ENCODE results near the gene MADD.
"Not testable (repeated sequence)": the region's sequence is repeated elsewhere in the genome, so short reads cannot be mapped to it uniquely, and the experiment has no call there.

The MADD gene

DNA sequence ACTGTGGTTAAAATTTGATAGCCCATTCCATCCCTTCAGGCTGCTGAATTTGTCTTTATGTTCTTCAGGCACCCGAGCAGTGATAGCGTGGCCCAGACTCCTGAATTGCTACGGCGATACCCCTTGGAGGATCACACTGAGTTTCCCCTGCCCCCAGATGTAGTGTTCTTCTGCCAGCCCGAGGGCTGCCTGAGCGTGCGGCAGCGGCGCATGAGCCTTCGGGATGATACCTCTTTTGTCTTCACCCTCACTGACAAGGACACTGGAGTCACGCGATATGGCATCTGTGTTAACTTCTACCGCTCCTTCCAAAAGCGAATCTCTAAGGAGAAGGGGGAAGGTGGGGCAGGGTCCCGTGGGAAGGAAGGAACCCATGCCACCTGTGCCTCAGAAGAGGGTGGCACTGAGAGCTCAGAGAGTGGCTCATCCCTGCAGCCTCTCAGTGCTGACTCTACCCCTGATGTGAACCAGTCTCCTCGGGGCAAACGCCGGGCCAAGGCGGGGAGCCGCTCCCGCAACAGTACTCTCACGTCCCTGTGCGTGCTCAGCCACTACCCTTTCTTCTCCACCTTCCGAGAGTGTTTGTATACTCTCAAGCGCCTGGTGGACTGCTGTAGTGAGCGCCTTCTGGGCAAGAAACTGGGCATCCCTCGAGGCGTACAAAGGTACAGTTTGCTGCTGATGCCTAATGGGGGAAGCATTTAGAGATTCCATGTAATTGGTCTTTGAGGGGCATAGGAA lies 4.7 kb downstream of the MADD start:
- DNase-seq (ENCODE audit: low spot score), result no peak

DNA sequence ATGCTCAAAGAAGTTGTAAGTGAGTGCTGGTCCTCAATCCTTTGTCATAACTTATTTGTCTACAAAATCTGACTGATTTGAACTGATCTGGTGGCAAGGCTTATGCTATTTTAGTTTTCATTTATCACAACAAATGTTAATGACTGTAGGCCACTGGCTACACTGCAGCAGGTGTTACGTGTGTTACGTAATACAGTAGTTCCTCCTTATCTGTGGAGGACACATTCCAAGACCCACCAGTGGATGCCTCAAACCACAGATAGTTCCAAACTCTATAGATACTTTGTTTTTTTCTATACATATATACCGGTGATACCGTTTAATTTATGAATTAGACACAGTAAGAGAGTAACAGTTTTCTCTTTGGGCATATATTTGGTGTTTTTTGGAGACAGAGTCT lies 7.0 kb downstream of the MADD start:
- no peak for DNase-seq (ENCODE audit: low spot score)

DNA sequence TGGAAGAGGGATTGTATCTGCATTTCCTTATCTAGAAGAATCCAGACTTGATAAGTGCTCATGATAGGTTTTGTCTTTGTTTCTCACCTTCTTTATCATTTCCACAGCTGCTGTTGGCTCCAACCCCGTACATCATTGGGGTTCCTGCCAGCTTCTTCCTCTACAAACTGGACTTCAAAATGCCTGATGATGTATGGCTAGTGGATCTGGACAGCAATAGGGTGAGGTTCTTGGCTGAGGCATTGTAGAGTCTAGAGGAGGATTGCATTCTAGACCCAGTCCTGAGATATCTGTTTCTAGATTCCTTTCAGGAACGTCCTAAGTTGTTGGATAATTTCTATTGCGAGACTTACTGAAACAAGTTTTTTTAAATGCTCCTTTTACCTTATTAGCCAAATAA lies 8.1 kb downstream of the MADD start:
- no peak for DNase-seq (ENCODE audit: low spot score)

DNA sequence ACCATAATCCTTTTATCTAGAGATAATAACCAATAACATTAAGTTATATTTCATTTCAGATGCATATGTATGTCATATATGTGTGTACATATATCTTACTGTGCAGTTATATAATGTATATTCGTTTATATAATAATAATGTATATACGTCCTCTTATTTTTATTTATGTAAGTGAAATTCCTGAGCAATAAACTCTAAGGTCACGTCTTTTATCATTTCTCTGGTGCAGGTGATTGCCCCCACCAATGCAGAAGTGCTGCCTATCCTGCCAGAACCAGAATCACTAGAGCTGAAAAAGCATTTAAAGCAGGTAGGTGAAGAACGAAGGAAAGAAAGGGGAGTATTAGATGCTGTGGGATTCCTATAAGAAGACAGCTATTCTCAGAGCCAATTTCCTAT lies 8.8 kb downstream of the MADD start:
- no peak for DNase-seq (ENCODE audit: low spot score)

DNA sequence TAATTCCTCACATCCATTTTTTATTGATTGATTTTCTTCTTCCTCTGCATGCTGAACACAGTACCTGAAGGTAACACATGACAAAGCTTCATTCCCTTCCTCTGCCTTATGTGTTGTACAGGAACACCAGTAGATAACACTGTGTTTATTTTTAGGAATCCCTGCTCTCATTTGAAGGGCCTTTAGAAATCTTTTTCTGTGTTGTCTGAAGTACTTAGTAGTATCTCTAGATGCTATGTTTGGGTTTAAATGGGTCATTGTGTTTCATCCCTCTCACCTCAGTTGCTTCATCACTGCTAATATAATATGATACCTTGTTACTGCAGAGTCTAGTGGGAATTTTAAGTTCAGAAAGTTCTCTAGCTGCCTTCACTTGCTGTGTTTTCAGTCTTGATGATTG lies 10.2 kb downstream of the MADD start:
- DNase-seq (ENCODE audit: low spot score), result no peak

DNA sequence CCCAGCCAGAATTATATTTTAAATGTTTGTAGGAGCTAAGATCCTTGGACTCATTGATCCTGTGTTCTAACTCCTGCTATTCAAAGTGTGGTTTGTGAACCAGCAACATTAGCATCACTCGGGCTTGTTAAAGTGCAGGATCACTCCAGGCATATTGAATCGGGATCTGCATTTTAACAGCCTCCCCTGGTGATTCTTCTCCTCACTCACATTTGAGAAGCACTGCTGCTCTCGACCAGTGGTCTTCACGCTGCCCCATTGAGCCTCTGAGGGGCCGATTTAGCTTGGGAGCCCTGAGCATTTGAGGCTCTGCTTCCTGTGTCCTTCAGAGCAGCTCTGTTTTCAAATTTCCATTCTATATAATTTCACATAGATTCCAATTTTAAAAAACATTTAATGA lies 10.9 kb downstream of the MADD start:
- DNase-seq (ENCODE audit: low spot score), result no peak

DNA sequence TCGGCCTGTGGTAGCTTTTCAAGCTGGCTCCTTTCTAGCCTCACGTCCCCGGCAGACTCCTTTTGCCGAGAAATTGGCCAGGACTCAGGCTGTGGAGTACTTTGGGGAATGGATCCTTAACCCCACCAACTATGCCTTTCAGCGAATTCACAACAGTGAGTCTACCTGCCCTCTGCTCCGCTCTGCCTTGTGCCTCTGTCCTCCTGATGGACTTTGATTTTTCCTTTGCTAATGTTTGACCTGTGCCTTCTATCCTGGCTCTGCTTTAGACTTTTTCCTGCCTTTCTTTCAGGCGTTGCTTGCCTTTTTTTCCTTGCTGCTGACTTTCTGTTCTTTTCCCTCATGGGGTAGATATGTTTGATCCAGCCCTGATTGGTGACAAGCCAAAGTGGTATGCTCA lies 12.5 kb downstream of the MADD start:
- DNase-seq (ENCODE audit: low spot score), result no peak

DNA sequence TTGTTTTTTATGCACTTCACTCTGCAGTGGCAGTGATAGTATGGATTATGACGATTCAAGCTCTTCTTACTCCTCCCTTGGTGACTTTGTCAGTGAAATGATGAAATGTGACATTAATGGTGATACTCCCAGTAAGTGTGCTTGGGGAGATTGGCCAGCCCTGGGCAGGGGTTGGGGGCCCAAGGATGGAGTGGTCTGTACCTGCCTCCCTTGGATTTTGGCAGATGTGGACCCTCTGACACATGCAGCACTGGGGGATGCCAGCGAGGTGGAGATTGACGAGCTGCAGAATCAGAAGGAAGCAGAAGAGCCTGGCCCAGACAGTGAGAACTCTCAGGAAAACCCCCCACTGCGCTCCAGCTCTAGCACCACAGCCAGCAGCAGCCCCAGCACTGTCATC lies 14.2 kb downstream of the MADD start:
- no peak for DNase-seq (ENCODE audit: low spot score)

DNA sequence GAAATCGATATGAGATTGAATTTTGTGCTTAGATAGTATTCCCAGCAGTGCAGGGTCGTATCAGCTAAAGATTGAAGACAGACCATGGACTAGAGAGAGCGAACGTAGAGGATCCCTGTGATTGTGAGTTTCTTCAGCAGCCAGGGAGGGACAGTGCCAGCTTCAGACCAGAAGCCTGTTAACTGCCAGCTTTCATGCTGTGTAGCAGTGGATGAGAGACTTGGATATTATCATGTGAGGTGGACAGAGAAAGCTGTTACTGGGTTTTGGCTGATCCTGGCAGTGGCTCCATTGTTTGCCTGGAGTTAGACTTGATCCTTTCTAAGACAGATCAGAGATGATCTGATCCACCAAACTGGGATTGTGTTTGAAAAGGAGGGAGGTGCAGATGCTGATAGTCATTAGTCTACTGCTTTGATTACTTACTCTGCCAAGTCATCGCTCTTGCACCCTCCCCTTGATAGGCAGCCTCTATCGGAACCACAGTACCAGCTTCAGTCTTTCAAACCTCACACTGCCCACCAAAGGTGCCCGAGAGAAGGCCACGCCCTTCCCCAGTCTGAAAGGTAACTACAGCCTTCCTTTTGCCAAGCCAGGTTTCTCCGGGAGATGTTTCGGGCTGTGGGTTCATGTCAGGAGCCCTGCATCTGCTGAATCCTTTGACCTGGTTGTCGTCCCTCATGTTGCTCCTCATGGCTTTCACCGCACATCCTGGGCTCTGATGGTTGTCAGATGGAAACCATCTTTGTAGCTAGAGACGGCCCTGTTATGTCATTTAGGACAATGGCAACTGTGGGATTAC lies 16.2 kb downstream of the MADD start:
- no peak for DNase-seq (ENCODE audit: low spot score)

DNA sequence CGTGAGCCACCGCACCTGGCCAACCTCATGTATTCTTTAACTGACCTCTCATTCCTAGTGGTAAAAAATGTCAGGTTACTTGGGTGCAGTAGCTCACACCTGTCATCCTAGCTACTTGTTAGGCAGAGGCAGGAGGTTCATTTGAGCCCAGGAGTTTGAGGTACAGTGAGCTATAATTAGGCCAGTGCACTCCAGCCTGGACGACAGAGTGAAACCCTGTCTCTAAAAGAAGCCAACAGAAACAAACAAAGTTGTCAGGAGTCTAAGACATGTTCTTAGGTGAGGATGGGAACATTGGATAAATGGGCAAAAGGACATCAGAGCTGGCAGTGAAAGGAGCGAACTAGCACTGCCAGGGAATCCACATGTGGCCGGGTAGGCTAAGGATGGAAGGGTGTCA lies 18.1 kb downstream of the MADD start:
- DNase-seq (ENCODE audit: low spot score), result no peak

DNA sequence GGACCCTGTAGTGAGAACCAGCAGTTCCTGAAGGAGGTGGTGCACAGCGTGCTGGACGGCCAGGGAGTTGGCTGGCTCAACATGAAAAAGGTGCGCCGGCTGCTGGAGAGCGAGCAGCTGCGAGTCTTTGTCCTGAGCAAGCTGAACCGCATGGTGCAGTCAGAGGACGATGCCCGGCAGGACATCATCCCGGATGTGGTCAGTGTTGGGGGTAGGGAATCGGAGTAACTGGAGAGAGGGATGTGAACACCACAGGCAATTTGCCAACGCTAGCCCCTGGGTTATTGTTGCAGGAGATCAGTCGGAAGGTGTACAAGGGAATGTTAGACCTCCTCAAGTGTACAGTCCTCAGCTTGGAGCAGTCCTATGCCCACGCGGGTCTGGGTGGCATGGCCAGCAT lies 19.9 kb downstream of the MADD start:
- no peak for DNase-seq (ENCODE audit: low spot score)

DNA sequence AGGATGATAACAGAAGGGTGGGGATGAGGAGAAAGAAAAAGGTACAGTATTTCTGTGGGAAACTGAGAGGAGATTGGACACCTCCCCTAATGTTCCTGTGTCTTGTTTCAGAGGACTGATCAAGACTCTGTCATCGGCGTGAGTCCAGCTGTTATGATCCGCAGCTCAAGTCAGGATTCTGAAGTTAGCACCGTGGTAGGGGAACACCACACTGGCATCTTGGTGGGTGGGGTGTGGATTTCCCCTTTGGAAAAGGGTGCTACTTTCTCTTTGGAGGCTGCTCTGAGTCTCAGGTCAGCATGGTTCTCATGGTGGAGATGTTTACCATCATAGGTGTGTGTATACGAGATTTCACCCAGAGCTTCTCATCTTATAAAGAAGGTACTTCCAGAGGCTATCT lies 25.5 kb downstream of the MADD start:
- no peak for DNase-seq (ENCODE audit: low spot score)

DNA sequence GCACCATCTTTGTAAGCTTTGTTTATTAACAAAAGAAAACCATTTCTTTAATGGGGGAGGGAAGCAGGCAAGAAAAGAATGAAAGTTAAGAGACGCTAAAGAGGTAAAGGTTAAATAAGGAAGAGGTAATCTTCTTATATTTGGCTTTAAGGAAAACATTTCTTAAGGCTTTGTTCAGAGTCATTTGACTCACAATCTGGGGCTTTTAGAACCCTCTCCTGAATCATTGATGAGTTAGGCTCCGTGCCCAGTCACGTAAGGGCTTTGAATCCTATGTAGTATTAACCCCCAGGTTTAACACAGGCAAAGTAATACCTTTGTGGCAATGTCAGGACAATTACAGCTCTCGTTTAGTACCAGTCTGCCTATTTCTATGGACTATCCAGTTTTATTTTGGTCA lies 26.1 kb downstream of the MADD start:
- DNase-seq (ENCODE audit: low spot score), result peak; percentile 56

DNA sequence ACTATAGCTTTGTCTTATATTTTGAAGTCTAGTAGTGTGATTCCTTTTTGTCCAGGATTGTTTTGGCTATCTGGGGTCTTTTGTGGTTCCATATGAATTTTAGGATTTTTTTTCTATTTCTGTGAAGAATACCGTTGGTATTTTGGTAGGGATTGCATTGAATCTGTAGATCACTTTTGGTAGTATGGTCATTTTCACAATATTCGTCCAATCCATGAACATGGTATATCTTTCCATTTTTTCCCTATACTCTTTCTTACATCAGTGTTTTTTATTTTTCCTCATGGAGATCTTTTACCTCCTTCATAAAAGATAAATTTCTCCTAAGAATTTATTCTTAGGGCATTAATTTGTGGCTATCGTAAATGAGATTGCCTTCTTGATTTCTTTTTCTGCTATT lies 29.1 kb downstream of the MADD start:
- DNase-seq (ENCODE audit: low spot score), result no peak

DNA sequence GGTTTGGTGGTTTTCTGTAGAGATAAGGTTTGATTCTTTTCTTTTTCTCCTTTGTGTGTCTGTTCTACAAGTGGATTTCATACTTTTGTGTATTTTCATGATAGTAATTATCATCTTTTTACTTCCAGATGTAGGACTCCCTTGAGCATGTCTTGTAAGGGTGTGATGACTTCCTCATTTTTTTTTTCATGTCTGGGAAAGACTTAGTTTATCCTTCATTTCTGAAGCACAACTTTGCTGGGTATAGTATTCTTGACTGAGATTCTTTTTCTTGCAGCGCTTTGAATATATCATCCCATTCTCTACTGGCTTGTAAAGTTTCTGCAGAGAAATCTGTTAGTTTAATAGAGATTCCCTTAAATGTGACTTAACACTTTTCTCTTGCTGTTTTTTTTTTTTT lies 32.9 kb downstream of the MADD start:
- DNase-seq (ENCODE audit: low spot score), result no peak

DNA sequence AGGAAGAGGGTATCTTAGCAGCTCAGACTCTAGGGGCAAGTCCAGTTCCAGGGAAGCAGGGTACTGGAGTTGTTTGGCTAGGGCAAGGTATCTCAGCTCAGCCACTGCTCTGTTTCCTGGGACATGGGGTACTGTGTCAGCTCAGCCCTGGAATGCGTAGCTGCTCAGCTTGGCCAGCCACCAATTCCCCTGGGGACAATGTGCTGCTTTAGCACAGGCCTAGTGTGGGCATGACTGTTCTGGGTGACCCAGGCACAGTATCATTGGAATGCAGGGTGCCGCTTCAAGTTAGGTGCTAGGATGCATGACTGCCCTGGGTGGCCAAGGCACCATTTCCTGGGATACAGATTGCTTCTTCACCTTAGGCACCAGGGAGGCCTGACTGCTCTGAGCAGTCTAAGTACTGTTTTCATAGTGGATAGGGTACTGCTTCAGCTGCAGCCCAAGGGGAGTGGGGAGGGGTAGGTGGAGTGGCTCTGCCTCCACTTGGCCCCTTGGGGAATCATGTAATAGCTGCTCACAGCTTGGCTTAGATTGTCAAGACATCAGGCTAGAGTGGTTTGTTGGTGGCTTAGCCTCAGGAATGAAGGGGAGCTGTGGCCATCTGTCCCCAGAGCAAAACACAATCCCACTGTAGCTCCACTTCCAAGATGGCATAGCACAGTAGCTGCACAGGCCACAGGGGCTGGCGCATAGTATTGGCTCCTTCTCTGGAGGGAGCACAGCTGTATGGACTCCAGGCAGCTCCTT lies 36.0 kb downstream of the MADD start:
- DNase-seq (ENCODE audit: low spot score), result peak; percentile 76

DNA sequence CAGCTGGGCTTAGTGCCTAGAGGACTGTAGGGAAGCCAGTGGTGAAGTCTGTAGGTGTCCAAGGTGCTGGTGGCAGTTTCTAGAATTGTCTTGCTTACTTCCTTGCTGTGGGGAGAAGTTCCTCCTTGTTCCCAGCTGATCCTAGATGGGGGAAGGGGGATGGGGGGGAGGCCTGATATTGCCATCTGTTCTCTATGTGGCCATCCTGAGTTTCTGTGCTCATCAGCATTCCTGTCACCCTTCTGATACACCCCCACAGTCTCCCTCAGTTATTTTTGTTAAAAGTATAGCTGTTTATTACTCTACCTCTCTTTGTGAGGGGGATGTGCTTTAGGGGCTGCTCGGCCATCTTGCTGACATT lies 36.5 kb downstream of the MADD start:
- DNase-seq (ENCODE audit: low spot score), result no peak

DNA sequence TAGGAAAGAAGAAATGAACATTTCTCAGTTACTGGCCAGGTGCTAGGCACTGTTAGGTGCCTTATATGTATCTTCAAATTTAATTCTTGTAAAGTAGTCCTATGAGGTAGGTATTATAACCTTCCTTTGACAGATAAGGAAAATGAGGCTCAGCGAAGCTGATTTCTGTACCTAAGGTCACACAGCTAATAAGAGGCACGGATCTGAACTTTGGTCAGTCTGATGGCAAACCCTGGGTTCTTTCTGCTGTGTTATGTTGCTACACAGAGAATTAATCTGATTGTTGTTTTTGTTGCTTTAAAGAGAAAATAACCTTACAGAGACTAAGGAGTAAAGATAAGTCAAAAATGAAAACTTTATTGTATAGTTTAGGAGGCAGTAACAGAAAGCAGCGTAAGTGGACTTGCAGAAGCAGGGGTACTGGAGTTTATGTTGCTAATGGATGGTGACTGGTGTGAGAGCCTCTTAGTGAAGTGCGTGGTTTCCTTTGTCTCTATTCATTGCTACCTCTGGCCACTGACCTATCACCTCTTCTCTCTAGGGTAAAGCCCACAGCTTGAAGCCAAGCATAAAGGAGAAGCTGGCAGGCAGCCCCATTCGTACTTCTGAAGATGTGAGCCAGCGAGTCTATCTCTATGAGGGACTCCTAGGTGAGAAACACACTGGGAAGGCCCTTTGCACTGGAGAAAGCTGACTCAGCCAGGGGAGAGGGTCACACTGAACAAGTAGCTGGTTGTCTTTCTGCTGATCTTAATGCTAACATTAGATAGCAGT lies 38.3 kb downstream of the MADD start:
- DNase-seq (ENCODE audit: low spot score), result no peak

DNA sequence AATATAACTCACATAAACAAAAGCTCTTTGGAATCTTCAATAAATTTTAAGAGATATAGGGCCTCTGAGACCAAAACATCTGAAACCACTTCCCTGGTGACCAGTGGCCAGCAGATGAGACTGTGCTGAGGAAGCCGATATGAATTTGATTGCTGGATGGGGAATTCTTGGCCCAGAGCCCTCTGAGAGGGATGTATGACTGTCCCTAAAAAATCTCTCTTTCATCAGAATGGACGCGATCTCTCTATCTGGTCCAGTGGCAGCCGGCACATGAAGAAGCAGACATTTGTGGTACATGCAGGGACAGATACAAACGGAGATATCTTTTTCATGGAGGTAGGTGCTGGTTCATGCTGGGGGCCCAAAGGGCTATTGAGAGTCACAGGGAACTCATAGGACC lies 45.1 kb downstream of the MADD start:
- no peak for DNase-seq (ENCODE audit: low spot score)

DNA sequence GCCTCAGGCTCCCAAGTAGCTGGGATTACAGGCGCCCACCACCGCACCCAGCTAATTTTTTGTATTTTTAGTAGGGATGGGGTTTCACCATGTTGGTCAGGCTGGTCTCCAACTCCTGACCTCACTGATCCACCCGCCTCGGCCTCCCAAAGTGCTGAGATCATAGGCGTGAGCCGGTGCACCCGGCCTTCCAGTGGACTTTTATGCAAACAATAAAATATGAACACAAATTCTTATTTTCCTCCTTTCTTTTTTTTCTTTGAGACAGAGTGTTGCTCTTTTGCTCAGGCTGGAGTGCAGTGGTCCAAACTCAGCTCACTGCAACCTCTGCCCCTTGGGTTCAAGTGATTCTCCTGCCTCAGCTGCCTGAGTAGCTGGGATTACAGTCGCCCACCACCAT lies 46.6 kb downstream of the MADD start:
- not testable (repeated sequence) for DNase-seq (ENCODE audit: low spot score)

DNA sequence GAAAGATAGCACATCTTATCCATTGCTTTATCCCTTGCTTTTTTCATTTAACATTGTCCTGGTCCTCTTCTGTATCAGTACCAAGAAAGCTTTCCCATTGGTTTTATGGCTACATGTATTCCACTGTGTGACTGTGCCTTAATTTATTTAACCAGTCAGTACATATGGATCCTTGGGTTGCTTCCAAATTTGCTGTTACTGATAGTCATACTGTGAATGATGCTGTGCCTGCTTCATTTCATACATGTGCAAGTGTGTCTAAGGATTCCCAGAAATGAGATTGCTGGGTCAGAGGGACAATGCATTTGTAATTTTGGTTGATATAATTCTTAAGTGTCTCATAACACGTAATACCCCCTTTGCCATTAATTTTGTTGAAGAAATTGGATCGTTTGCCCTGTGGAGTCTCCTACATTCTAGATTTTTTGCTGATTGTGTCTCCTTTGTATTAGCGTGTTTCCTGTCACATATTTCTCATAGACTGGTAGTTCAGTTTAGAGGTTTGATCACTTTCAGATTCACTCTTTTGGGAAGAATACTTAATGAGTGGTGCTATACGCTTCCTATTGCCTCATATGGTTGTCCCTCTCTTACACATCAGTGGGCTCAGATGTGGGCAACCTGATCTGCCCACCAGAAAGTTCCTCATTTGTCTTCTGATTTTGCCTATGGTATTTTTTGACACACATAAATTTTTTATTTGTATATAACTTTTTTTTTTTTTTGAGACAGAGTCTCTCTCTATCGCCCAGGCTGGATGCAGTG lies 47.3 kb downstream of the MADD start:
- DNase-seq (ENCODE audit: low spot score), result no peak

DNA sequence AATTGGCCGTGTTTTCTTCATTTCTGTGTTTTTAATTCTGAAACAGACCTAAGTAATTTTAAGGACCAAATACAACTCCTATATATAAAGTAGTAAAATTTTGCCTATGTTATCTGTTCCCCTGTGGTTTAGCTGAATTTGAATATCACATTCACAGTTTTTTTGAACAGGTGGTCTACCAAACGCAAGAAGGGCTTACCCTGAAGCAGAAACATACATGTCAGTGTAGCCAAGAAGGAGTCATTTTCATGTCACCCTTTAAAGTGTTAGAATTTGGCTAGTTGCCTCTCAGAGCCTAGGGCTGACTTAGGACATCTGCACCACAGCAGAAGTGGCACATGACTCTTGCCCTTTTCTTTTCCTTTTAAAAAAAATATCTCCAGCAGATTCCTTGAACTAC lies 48.2 kb downstream of the MADD start:
- no peak for DNase-seq (ENCODE audit: low spot score)

Data from kidney tubule cell (primary cell).